Ovary (tissue), 9 donors: ENCODE results near the gene GBE1. TPM values are rescaled to one million over a fixed set of nuclear protein-coding genes. Genes with fewer than 3 reads are reported as not detected.

Experiments used
- DNase-seq, 5 donors: peaks; one replicate each; pipeline ENCODE4 v3.0.0-alpha.2; 2019 to 2020
- H3K27ac ChIP-seq, 2 donors: fragments of 200-600 bp; one replicate each; pipeline versions ENCODE4 v1.5.1 to v1.8.0; 2019 to 2022
- H3K27me3 ChIP-seq: fragments of 200-600 bp; one replicate; pipeline ENCODE4 v1.8.0; 2022
- H3K36me3 ChIP-seq: fragments of 200-600 bp; sonication (generic); one replicate; pipeline ENCODE4 v1.5.1; 2019
- H3K4me1 ChIP-seq: one replicate; pipeline ENCODE4 v1.8.1; 2013; ENCODE audit warnings: mild to moderate bottlenecking, moderate library complexity; ENCODE audit not compliant: insufficient read depth
- H3K4me3 ChIP-seq: fragments of 200-600 bp; sonication (generic); one replicate; pipeline ENCODE4 v1.5.1; 2017
- H3K9me3 ChIP-seq, 2 donors: fragments of 200-600 bp in 1 of 2; sonication (generic) in 1 of 2; one replicate each; pipeline versions ENCODE4 v1.5.1 to v1.8.1; 2013 to 2019; ENCODE audit warnings: mild to moderate bottlenecking in 1 of 2, moderate library complexity in 1 of 2
- EP300 ChIP-seq: sonication (generic); formaldehyde crosslinking; IDR thresholded peaks from one replicate; pipeline ENCODE4 v1.6.1; 2017; ENCODE audit warnings: antibody characterized with exemption
- POLR2A ChIP-seq: fragments of 450-650 bp; IDR thresholded peaks from one replicate; pipeline ENCODE4 v1.6.1; 2017; ENCODE audit warnings: antibody characterized with exemption, mild to moderate bottlenecking, moderate library complexity
- WGBS, 3 donors: extraction: QIAGEN DNeasy Blood & Tissue Kit in 1 of 3; methylation state at CpG; one replicate each; pipeline versions ENCODE4 v1.1.5 to v1.1.7; 2013 to 2017; 5-methylcytosine and 5-hydroxymethylcytosine counted together
- intact Hi-C, 4 donors: fragments of 100-400 bp; cut with DNase I; formaldehyde crosslinking; loops; one replicate each; pipeline versions ENCODE4 v1.11.0 to v1.15.1; 2022 to 2023
- polyA plus RNA-seq, 2 donors: library from polyadenylated mRNA; stranded (reverse); fragments of 200-250 nt in 1 of 2; fragments of 350-450 nt in 1 of 2; fragmentation: Illumina TruSeq in 1 of 2; extraction: RNeasy Lipid Tissue Mini Kit (QIAGEN cat#74804) in 1 of 2; gene quantifications; one replicate each; pipeline ENCODE4 v1.2.3, GENCODE V29; 2013 to 2014
- total RNA-seq, 7 donors: library from RNA; depleted of rRNA in 2 of 7; stranded (reverse); fragments of >200 nt in 2 of 7; fragmentation: NEBNext Ultra II Directional in 3 of 7; extraction: Animal tissue kit (Norgen Biotek cat#: 25700) in 3 of 7; gene quantifications; one replicate each; pipeline versions ENCODE4 v1.1.0 to v1.2.4, GENCODE V29; 2016 to 2023
- TF ChIP-seq, protein P1 (sequence below), 3 donors: fragments of 450-650 bp in 2 of 3; fragments of 200-600 bp in 1 of 3; IDR thresholded peaks; one replicate each; pipeline versions ENCODE4 v1.5.1 to v1.8.0; 2016 to 2022; ENCODE audit warnings: antibody characterized with exemption in 3 of 3, mild to moderate bottlenecking in 1 of 3
- donor health status: DM: no; HTN: no; CAD: no; lungs with moderate emphysema.
- donor health status: DM: no; HTN: no; CAD: no.
- donor health status: Bipolar disorder and iron deficiency.
- donor health status: DM: yes; HTN: yes; CAD: no.
- donor health status: DM: no; HTN: no; CAD: no.
- donor health status: DM: yes; HTN: yes; CAD: no.

The GBE1 gene
- total and polyA plus RNA-seq, 9 donors: 14.8 to 43.7 (median 26.8) TPM

GRCh38 chr3:81622395-81622794, 139.1 kb downstream of the GBE1 start:
- Histone ChIP-seq H3K9me3 (no peaks in the 10 kb centered on the region), H3K36me3 (no peaks in the 10 kb centered on the region), H3K4me3 (no peak overlapping the region), H3K27ac (no peak overlapping the region), H3K4me1 (no peaks in the 10 kb centered on the region), H3K27me3 (no peaks in the 10 kb centered on the region)
- WGBS, 3 donors: 91 to 94% (median 94%) methylated on average over 4 of the region's 4 CpGs
- DNase-seq: no peak
- TF ChIP-seq EP300 (no peak), POLR2A (no peak)
- TF ChIP-seq, protein P1, sequence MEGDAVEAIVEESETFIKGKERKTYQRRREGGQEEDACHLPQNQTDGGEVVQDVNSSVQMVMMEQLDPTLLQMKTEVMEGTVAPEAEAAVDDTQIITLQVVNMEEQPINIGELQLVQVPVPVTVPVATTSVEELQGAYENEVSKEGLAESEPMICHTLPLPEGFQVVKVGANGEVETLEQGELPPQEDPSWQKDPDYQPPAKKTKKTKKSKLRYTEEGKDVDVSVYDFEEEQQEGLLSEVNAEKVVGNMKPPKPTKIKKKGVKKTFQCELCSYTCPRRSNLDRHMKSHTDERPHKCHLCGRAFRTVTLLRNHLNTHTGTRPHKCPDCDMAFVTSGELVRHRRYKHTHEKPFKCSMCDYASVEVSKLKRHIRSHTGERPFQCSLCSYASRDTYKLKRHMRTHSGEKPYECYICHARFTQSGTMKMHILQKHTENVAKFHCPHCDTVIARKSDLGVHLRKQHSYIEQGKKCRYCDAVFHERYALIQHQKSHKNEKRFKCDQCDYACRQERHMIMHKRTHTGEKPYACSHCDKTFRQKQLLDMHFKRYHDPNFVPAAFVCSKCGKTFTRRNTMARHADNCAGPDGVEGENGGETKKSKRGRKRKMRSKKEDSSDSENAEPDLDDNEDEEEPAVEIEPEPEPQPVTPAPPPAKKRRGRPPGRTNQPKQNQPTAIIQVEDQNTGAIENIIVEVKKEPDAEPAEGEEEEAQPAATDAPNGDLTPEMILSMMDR (IDR thresholded peaks at IDR 0.05): no peak
- intact Hi-C loops: no loop called here

- intact Hi-C loops: no loop called here
- TF ChIP-seq EP300 (no peak), POLR2A (no peak)
- TF ChIP-seq, protein P1 (IDR thresholded peaks at IDR 0.05): no peak
Observed at GRCh38 chr3:81621277-81621676, 140.2 kb downstream of the GBE1 start.

GRCh38 chr3:81620849-81621248, 140.6 kb downstream of the GBE1 start:
- Histone ChIP-seq H3K27ac (no peak overlapping the region), H3K9me3 (no peaks in the 10 kb centered on the region), H3K4me3 (no peak overlapping the region), H3K27me3 (no peaks in the 10 kb centered on the region), H3K4me1 (no peaks in the 10 kb centered on the region), H3K36me3 (no peaks in the 10 kb centered on the region)
- DNase-seq: no peak
- 95 to 96% (median 96%) methylated on average over 5 of the region's 5 CpGs for WGBS, 3 donors
- intact Hi-C loops: no loop called here
- TF ChIP-seq EP300 (no peak), POLR2A (no peak)
- TF ChIP-seq, protein P1 (IDR thresholded peaks at IDR 0.05): no peak

More at GRCh38 chr3:81621277-81621676, 140.2 kb downstream of the GBE1 start:
- WGBS, 3 donors: 79 to 93% (median 92%) methylated on average over 5 of the region's 5 CpGs
- Histone ChIP-seq H3K36me3 (no peaks in the 10 kb centered on the region), H3K27me3 (no peaks in the 10 kb centered on the region), H3K27ac (no peak overlapping the region), H3K9me3 (no peaks in the 10 kb centered on the region), H3K4me3 (no peak overlapping the region), H3K4me1 (no peaks in the 10 kb centered on the region)
- DNase-seq: no peak

- intact Hi-C loops: no loop called here
- TF ChIP-seq, protein P1 (IDR thresholded peaks at IDR 0.05): no peak
- TF ChIP-seq EP300: no peak
- no peak for TF ChIP-seq POLR2A
Observed at GRCh38 chr3:81612768-81613167, 148.7 kb downstream of the GBE1 start.

DNA sequence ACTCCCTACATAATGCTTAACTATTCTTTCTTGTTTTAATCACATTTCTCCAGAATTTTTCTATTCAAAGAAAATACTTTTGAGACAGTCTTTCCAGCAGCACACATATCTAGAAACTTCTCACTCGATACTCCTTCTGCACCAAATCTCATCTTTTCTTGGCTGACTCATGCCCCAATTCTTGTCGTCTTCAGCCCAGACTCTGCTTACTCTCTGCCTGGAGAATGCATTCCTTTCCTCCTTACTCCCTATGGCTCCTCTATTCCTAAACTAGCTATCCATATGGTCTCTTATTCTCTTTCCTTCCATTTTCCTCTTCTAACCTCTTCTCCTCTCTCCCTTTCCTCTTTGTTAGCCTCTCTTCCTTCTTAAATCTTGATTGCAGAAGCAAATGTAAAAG, 158.7 kb downstream of the GBE1 start:
- no peaks in the 10 kb centered on the region for H3K4me1 ChIP-seq
- H3K27ac ChIP-seq: no peak overlapping the region
- 27 to 51% (median 43%) methylated on average over 2 of the region's 2 CpGs for WGBS, 3 donors
- H3K27me3 ChIP-seq: no peaks in the 10 kb centered on the region
- intact Hi-C loops: no loop called here
- no peak for TF ChIP-seq EP300
- TF ChIP-seq POLR2A: no peak
- TF ChIP-seq, protein P1 (IDR thresholded peaks at IDR 0.05): no peak
- H3K36me3 ChIP-seq: no peaks in the 10 kb centered on the region
- no peak for DNase-seq
- H3K4me3 ChIP-seq: no peak overlapping the region
- no peaks in the 10 kb centered on the region for H3K9me3 ChIP-seq

More at GRCh38 chr3:81612768-81613167, 148.7 kb downstream of the GBE1 start:
- DNase-seq: no peak
- H3K4me3 ChIP-seq: no peak overlapping the region
- no peaks in the 10 kb centered on the region for H3K36me3 ChIP-seq
- H3K9me3 ChIP-seq: no peaks in the 10 kb centered on the region
- H3K27me3 ChIP-seq: no peaks in the 10 kb centered on the region
- WGBS, 3 donors: 97 to 99% (median 98%) methylated on average over 3 of the region's 3 CpGs
- H3K27ac ChIP-seq: no peak overlapping the region
- no peaks in the 10 kb centered on the region for H3K4me1 ChIP-seq
